ENCODE results near the gene EPG5. TPM values are rescaled to one million over a fixed set of nuclear protein-coding genes. Genes with fewer than 3 reads are reported as not detected.
"Not testable (repeated sequence)": the region's sequence is repeated elsewhere in the genome, so short reads cannot be mapped to it uniquely, and the experiment has no call there.

Gene EPG5
- total RNA-seq: 31.8 and 33.3 TPM in 2 replicates
- polyA plus RNA-seq (2012): 22.3 TPM

DNA sequence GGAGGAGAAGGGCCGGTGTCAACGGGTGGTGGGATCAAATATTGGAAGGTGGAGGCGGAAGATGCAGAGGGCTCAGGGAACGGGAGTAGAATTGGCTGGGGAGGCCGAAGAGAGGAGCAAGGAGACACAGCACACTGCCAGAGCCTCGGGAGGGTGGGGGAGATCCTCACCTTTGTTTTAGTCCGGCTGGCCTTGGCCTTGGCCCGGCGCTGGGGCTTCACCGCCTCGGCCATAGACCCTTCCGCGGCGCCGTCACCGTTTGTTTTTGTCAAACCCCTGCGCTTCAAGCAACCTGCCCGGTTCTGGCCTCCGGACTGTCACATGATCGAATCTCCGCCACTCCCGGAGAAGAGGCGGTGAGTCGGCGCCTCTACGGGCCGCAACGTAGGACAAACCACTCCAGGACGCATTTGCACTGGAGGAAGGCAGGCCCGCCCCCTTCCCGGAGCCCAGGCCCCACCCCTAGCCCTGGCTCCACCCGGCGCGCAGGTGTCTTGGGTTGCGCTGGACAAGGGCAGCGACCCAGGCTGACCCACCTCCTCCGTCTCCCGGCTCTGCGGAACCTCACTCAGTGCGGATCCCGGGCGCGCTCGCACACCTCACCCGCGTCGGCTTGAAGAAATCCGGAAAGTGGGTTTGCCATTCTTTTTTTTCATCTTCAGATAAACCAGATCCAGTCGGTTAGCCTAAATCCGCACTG, at the start of gene EPG5:
Gene EPG5, minus strand, starts transcription at position 323 of the 700 bp plus-strand sequence. Its CDS starts 90 bp downstream, at position 233.
- DNase-seq (ENCODE audit: low read depth): peak; percentile 96

DNA sequence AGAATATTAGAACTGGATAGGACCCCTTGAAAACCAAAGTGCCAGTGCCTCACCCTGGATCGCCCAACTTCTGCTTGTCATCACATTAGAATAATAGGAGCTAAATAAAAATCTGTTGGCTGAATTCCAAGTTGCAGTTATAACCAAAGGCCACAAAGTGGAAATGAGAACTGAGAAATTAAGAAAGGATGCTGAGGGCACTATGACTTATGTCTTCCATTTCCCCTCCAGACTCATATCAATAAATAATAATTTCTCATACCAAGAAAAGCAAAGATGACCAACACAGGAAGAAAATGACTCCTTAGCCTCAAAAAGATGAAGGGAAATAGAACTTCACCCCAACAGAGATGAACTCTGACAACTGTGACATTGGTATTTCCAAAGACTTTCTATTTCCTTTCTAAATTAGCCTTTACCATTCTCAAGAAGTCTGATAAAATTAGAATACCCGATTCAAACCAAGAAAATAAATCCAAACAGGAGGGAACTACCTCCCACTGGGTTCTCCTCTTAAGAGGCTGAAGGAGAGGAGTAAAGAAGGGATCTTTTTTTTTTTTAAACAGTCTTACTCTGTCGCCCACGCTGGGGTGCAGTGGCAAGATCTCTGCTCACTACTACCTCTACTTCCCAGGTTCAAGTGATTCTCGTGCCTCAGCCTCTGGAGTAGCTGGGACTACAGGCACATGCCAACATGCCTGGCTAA, 46.5 kb upstream of the EPG5 start:
- peak; percentile 12 for DNase-seq (ENCODE audit: low read depth)

DNA sequence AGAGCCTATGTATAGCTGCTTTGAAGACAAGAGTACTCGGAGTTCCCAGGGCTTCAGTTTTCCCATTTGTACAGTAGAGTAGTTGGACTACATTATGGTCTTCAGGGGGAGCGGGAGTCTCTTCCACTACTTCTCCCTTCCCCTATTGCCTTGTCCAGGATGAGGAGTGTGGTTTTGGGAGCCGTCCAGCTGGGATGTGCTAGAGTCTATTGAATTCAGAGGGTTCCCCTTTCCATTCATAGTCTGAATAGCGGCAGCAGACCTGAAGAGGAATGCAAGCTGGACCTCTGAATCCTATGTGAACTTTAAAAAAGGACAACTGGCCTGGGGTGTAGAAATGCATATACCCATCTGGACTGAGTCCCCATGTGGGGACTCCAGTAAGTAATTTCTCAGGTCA, 43.5 kb upstream of the EPG5 start:
- no peak for DNase-seq (ENCODE audit: low read depth)

- no peak for DNase-seq (ENCODE audit: low read depth)
These were observed 42.9 kb upstream of the EPG5 start for GRCh38 chr18:46010050-46010449.

DNA sequence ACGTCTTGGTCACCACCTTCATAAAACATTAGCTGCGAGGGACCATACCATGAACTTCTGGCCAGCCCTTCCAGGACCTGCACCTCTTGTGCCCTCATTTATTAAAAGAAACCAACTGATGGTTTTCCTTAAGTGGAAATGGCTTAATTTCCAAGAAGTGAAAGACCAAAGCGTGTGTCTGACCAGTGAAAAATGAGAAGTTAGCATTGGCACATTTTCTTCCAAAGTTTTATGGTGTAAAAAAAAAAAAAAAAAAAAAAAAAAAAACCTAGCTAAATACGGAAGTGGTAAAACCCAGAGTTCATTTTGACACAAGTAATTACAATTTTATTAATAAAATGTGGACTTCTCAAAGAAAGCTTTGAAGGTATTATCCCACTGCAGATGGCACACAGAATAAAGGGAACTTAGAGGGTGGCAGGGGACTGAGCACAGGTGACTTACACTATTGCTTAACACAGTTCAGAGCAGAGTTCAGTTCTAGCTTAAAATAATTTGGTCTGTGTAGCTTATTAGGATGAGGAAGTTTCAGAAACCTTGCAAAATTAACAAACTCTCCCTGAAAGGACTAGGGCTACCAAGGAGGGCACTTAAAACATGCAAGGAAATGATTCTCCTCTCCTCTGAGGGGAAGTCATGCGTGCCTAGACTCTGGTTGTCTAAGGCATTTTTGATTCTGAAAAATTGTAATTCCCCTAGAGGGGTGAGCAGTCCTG, 42.2 kb upstream of the EPG5 start:
- DNase-seq (ENCODE audit: low read depth): no peak

- no peak for DNase-seq (ENCODE audit: low read depth)
These were observed 41.4 kb upstream of the EPG5 start for GRCh38 chr18:46008531-46008930.

GRCh38 chr18:46007165-46007564, 40.0 kb upstream of the EPG5 start:
- DNase-seq (ENCODE audit: low read depth): no peak

DNA sequence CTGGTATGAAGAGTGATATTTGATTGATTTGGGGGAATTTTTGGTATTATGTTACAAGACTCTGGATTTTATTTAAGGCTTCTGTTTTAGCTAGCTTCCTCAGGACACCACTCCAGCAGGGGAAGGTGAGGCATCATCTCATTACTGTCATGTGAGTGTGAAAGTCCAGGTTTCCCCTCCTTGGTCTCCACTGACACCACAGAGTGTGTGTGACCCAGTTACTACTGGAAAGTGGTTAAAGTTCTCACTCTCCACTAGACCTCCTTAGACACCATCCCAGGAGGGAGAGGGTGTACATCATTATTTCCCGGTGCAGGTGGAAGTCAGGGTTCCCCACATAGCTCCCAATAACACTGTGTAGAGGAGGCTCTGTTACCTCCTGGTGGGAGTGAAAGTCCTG, 35.8 kb upstream of the EPG5 start:
- DNase-seq (ENCODE audit: low read depth): no peak

DNA sequence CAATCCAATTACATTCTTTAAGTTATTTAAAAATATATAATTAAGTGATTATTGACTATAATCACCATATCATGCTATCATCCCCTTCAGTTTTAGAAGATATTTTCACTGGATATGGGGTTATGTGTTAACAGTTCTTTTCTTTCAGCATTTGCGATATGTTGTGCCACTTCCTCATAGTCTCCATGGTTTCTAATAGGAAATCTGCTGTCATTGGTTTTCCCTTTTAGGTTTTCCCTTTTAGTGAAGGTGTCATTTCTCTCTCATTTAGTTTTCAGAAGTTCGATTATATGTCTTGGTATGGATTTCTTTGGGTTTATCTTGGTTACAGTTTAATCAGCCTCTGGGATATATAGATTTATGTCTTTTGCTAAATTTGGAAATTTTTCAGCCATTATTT, 34.8 kb upstream of the EPG5 start:
- no peak for DNase-seq (ENCODE audit: low read depth)

DNA sequence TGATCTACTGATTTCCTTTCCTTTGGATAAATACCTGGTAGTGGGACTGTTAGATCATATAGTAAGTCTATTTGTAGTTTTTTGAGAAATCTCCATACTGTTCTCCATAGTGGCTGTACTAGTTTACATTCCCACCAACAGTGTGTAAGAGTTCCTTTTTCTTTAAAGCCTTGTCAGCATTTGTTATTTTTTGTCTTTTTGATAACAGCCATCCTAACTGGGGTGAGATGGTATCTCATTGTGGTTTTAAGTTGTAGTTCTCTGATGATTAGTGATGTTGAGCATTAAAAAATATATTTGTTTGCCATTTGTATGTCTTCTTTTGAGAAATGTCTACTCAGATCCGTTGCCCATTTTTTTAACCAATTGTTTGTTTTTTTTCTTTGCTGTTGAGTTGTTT, 33.9 kb upstream of the EPG5 start:
- DNase-seq (ENCODE audit: low read depth): no peak

GRCh38 chr18:45999536-45999935, 32.4 kb upstream of the EPG5 start:
- DNase-seq (ENCODE audit: low read depth): no peak

- DNase-seq (ENCODE audit: low read depth): no peak
These were observed 31.1 kb upstream of the EPG5 start for GRCh38 chr18:45998244-45998643.

DNA sequence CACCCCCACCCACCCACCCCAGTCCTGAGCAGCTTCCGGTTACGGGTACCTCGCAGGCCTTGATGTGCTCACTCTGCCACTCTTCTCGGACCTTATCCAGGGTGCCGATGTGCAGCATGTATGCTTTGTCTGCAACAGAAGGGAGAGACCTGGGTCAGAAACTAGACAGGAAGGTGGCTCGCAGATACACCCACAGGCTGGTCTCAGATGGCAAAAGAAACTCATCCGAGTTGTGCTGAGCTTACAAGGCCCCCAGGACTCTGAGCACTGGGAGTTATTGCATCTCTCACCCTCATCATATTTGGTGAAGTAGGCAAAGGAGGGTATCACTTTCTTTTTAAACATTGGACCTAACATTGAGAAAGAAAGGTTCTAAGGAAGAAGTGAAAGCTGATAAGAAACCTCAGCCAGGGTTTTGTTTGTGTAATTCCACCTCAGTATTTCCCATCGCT, 30.6 kb upstream of the EPG5 start:
- no peak for DNase-seq (ENCODE audit: low read depth)

GRCh38 chr18:45995461-45995860, 28.3 kb upstream of the EPG5 start:
- peak; percentile 52 for DNase-seq (ENCODE audit: low read depth)

GRCh38 chr18:45993438-45993837, 26.3 kb upstream of the EPG5 start:
- peak; percentile 57 for DNase-seq (ENCODE audit: low read depth)

DNA sequence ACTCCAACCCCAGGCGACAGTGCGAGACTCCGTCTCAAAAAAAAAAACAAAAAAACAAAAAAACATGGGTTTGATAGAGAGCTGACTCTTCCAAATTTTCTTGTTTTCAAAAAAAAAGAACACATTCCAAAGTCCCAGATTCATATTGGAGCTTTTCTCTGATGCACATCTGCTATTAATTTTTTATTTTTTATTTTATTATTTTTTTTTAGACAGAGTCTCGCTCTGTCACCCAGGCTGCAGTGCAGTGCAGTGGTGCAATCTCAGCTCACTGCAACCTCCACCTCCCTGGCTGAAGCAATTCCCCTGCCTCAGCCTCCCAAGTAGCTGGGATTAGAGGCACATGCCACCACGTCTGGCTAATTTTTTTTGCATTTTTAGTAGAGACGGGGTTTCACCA, 25.4 kb upstream of the EPG5 start:
- DNase-seq (ENCODE audit: low read depth): not testable (repeated sequence)

DNA sequence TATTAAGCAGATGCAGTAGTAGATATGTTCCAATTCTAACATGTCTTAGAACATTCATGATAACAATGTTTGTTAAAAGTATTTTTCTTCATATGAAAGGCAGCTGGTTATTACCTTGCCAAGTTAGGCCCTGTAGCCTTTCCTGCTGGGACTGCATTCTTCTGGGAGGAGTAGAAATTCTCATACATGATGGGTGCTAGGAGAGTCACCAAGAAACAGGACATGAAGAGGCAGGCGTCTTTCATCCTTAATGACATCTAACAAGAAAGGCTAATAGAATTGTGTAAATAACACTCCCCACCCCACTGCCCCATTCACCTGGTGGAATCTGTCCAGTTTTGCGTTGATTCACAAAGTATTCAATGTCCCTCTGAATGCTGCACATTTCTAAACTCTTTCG, 24.7 kb upstream of the EPG5 start:
- DNase-seq (ENCODE audit: low read depth): no peak

- DNase-seq (ENCODE audit: low read depth): no peak
These were observed 17.6 kb upstream of the EPG5 start for GRCh38 chr18:45984546-45985235.

- no peak for DNase-seq (ENCODE audit: low read depth)
These were observed 14.7 kb upstream of the EPG5 start for GRCh38 chr18:45981821-45982220.

DNA sequence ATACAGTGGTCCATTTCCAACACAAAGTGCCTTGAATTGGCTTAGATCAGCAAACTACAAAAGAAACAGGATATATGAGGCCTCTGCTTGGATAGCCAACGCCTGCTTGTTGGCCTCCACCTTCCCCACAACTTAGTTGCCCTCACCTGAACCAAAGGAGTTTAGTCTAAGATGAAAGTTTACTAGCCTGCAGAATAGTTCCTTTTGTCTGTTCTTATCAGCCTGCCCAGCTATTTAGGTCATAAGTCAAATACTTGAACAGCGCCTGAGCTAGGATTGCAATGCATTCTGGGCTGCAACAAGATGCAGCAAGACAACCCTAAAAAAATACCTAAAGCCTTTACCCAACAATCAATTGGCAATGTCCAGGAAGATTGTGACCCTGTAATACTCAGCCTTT, 13.1 kb upstream of the EPG5 start:
- DNase-seq (ENCODE audit: low read depth): no peak

- peak; percentile 52 for DNase-seq (ENCODE audit: low read depth)
These were observed 11.0 kb upstream of the EPG5 start for GRCh38 chr18:45978084-45978483.

- DNase-seq (ENCODE audit: low read depth): no peak
These were observed 9.8 kb upstream of the EPG5 start for GRCh38 chr18:45976974-45977373.
